Islet of Langerhans (tissue), 1 donor: ENCODE results near the gene POLR3K.
"Not testable (repeated sequence)": the region's sequence is repeated elsewhere in the genome, so short reads cannot be mapped to it uniquely, and the experiment has no call there.

Experiments used
- FAIRE-seq: peaks from one replicate; lab custom pipeline; 2011; peaks lifted over from hg19 to GRCh38; lab: Jason Lieb, UNC

POLR3K gene

GRCh38 chr16:42691-43090 lies 10.7 kb downstream of the POLR3K start:
- FAIRE-seq, result no peak

- no peak for FAIRE-seq
These were observed 11.3 kb downstream of the POLR3K start for GRCh38 chr16:42069-42457.

GRCh38 chr16:41439-42068 lies 11.9 kb downstream of the POLR3K start:
- no peak for FAIRE-seq

- FAIRE-seq, result no peak
These were observed 14.2 kb downstream of the POLR3K start for GRCh38 chr16:38941-39892.

GRCh38 chr16:38206-38605 lies 15.2 kb downstream of the POLR3K start:
- FAIRE-seq, result not testable (repeated sequence)

GRCh38 chr16:37511-37910 lies 15.9 kb downstream of the POLR3K start:
- FAIRE-seq, result no peak

GRCh38 chr16:36336-36984 lies 16.9 kb downstream of the POLR3K start:
- FAIRE-seq, result no peak

- FAIRE-seq, result no peak
These were observed 17.6 kb downstream of the POLR3K start for GRCh38 chr16:35678-36305.

- no peak for FAIRE-seq
These were observed 18.3 kb downstream of the POLR3K start for GRCh38 chr16:35011-35677.

GRCh38 chr16:34648-34987 lies 18.8 kb downstream of the POLR3K start:
- FAIRE-seq, result no peak

GRCh38 chr16:33877-34647 lies 19.3 kb downstream of the POLR3K start:
- FAIRE-seq, result no peak

GRCh38 chr16:33154-33876 lies 20.1 kb downstream of the POLR3K start:
- not testable (repeated sequence) for FAIRE-seq

- not testable (repeated sequence) for FAIRE-seq
These were observed 22.8 kb downstream of the POLR3K start for GRCh38 chr16:30627-31026.

GRCh38 chr16:25926-26348 lies 27.5 kb downstream of the POLR3K start:
- FAIRE-seq, result not testable (repeated sequence)

- FAIRE-seq, result not testable (repeated sequence)
These were observed 29.3 kb downstream of the POLR3K start for GRCh38 chr16:24151-24550.

GRCh38 chr16:20886-21285 lies 32.5 kb downstream of the POLR3K start:
- FAIRE-seq, result not testable (repeated sequence)

GRCh38 chr16:17062-17765 lies 36.2 kb downstream of the POLR3K start:
- not testable (repeated sequence) for FAIRE-seq

- not testable (repeated sequence) for FAIRE-seq
These were observed 42.6 kb downstream of the POLR3K start for GRCh38 chr16:10772-11171.

- no peak for FAIRE-seq
These were observed 43.3 kb downstream of the POLR3K start for GRCh38 chr16:9903-10665.
